ENCODE data around the gene SUSD5. TPM values are rescaled to one million over a fixed set of nuclear protein-coding genes. Genes with fewer than 3 reads are reported as not detected.

Gene SUSD5
- total and polyA plus RNA-seq, 10 donors = 0.33 to 4.5 (median 0.97) TPM

GRCh38 chr3:33173672-33174071 is 44.9 kb downstream of the SUSD5 start:
- no peak for TF ChIP-seq CTCF (IDR thresholded peaks at IDR 0.05 in 8 of 11, conservative IDR thresholded peaks at IDR 0.05 in 3 of 11)
- no peak for TF ChIP-seq POLR2AphosphoS5 (IDR thresholded peaks at IDR 0.05)
- 75 to 92% (median 88%) methylated on average over 4 of the region's 4 CpGs for WGBS, 5 donors
- intact Hi-C loops (cut with DNase I; ENCODE audit: low total_unique reads) = no loop called here
- Histone ChIP-seq H3K36me3 (no peaks in the 10 kb centered on the region), H3K27ac (no peak overlapping the region), H3K9me3 (peaks cover 0 to 6% (median 3%) of the 10 kb centered on the region in 8 donors), H3K4me1 (peaks cover 0 to 2% (median 0%) of the 10 kb centered on the region in 6 donors), H3K4me3 (no peak overlapping the region), H3K27me3 (replicated peaks in 1 of 7) (no peaks in the 10 kb centered on the region)
- no peak for DNase-seq

- Histone ChIP-seq H3K4me1 (peaks cover 0 to 2% (median 0%) of the 10 kb centered on the region in 6 donors), H3K4me3 (no peak overlapping the region), H3K27me3 (replicated peaks in 1 of 7) (no peaks in the 10 kb centered on the region), H3K27ac (no peak overlapping the region), H3K9me3 (peaks cover 0 to under 1% (median 0%) of the 10 kb centered on the region in 8 donors), H3K36me3 (no peaks in the 10 kb centered on the region)
- no peak for DNase-seq
- no peak for TF ChIP-seq CTCF (IDR thresholded peaks at IDR 0.05 in 8 of 11, conservative IDR thresholded peaks at IDR 0.05 in 3 of 11)
- TF ChIP-seq POLR2A (IDR thresholded peaks at IDR 0.05) = no peak
- no peak for TF ChIP-seq POLR2AphosphoS5 (IDR thresholded peaks at IDR 0.05)
- intact Hi-C loops (cut with DNase I; ENCODE audit: low total_unique reads) = no loop called here
- WGBS, 5 donors = 27 to 43% (median 32%) methylated on average over 2 of the region's 2 CpGs
These were observed 45.5 kb downstream of the SUSD5 start for GRCh38 chr3:33173103-33173502.

- H3K27ac ChIP-seq = no peak overlapping the region
- H3K4me1 ChIP-seq = peaks cover 0 to 2% (median 0%) of the 10 kb centered on the region in 6 donors
- WGBS, 5 donors = 47 to 61% (median 49%) methylated on average over 4 of the region's 4 CpGs
- intact Hi-C loops (cut with DNase I; ENCODE audit: low total_unique reads) = no loop called here
- H3K27me3 ChIP-seq (replicated peaks in 1 of 7) = no peaks in the 10 kb centered on the region
- H3K36me3 ChIP-seq = no peaks in the 10 kb centered on the region
- TF ChIP-seq POLR2AphosphoS5 (IDR thresholded peaks at IDR 0.05) = no peak
- no peak for TF ChIP-seq CTCF (IDR thresholded peaks at IDR 0.05 in 8 of 11, conservative IDR thresholded peaks at IDR 0.05 in 3 of 11)
- TF ChIP-seq POLR2A (IDR thresholded peaks at IDR 0.05) = no peak
- no peak overlapping the region for H3K4me3 ChIP-seq
- no peaks in the 10 kb centered on the region for H3K9me3 ChIP-seq
- no peak for DNase-seq
These were observed 47.0 kb downstream of the SUSD5 start for GRCh38 chr3:33171580-33171979.

GRCh38 chr3:33170531-33170930 is 48.1 kb downstream of the SUSD5 start:
- Histone ChIP-seq H3K36me3 (no peaks in the 10 kb centered on the region), H3K4me1 (peaks cover 0 to 2% (median 0%) of the 10 kb centered on the region in 6 donors), H3K27ac (no peak overlapping the region), H3K4me3 (no peak overlapping the region), H3K27me3 (replicated peaks in 1 of 7) (no peaks in the 10 kb centered on the region), H3K9me3 (no peaks in the 10 kb centered on the region)
- no peak for DNase-seq
- 89 to 96% (median 93%) methylated on average over 5 to 6 of the region's 6 CpGs for WGBS, 5 donors
- TF ChIP-seq CTCF (IDR thresholded peaks at IDR 0.05 in 8 of 11, conservative IDR thresholded peaks at IDR 0.05 in 3 of 11) (no peak), POLR2AphosphoS5 (IDR thresholded peaks at IDR 0.05) (no peak), POLR2A (IDR thresholded peaks at IDR 0.05) (no peak)
- intact Hi-C loops (cut with DNase I; ENCODE audit: low total_unique reads) = no loop called here
